Prostate gland (tissue), 2 donors: ENCODE measurements around the gene TEX44.

Experiments used
- CTCF ChIP-seq, 4 experiments: fragments of 200-600 bp in 2 of 4; fragments of 450-650 bp in 2 of 4; sonication (generic) in 2 of 4; IDR thresholded peaks; 1 replicate in 3 of 4; 2 replicates in 1 of 4; pipeline ENCODE4 v1.5.1; 2016 to 2019; ENCODE audit warnings: antibody characterized with exemption in 4 of 4, mild to moderate bottlenecking in 2 of 4, moderate library complexity in 2 of 4
- POLR2A ChIP-seq: fragments of 450-650 bp; IDR thresholded peaks from one replicate; pipeline ENCODE4 v1.6.1; 2016; ENCODE audit warnings: antibody characterized with exemption, mild to moderate bottlenecking
- POLR2AphosphoS5 ChIP-seq: sonication (generic); formaldehyde crosslinking; IDR thresholded peaks from one replicate; pipeline ENCODE4 v1.6.1; 2017; ENCODE audit warnings: antibody characterized with exemption

GRCh38 chr2:231642631-231643494 lies 50.2 kb downstream of the TEX44 start:
- TF ChIP-seq POLR2AphosphoS5: peak; percentile 89
- TF ChIP-seq CTCF (IDR thresholded peaks at IDR 0.05): peak in 2 of 4 experiments; percentile 19 to 23
- TF ChIP-seq POLR2A: no peak
